A549 treated with AZD9567 at 1 μM for 4 hours (cell line): ENCODE data around the gene OR52I1. TPM values are rescaled to one million over a fixed set of nuclear protein-coding genes. Genes with fewer than 3 reads are reported as not detected.

Source experiments
- total RNA-seq: library from RNA; stranded (reverse); fragments of 200-300 nt; extraction: Qiagen RNA extraction; gene quantifications from 5 replicates; pipeline ENCODE4 v1.2.3, GENCODE V29; 2022; ENCODE audit not compliant: insufficient read depth

The OR52I1 gene
- not detected in 5 replicates for total RNA-seq

GRCh38 chr11:4593739-4594138 is at the start of gene OR52I1:
TSS of gene OR52I1 (plus strand) at chr11:4594039. CDS start at chr11:4594039, 0 bp downstream.

GRCh38 chr11:4544891-4545290 is 48.9 kb upstream of the OR52I1 start, which contains the start of gene OR52M1:
TSS of gene OR52M1 (plus strand) at chr11:4545191. CDS start at chr11:4545191, 0 bp downstream.

GRCh38 chr11:4581443-4581842 is 12.4 kb upstream of the OR52I1 start, which contains the start of gene OR52I2:
TSS of gene OR52I2 (plus strand) at chr11:4581743.

GRCh38 chr11:4607781-4608666 is 14.2 kb downstream of the OR52I1 start, which contains the start of gene TRIM68:
TSS of gene TRIM68 (minus strand) at chr11:4608231. CDS start at chr11:4605504, 2,727 bp downstream.

GRCh38 chr11:4636962-4637661 is 43.3 kb downstream of the OR52I1 start, which contains the start of gene OR51D1:
TSS of gene OR51D1 (plus strand) at chr11:4637477. CDS start at chr11:4639791, 2,314 bp downstream.

GRCh38 chr11:4643682-4644081 is 49.8 kb downstream of the OR52I1 start, which contains the start of gene OR51E1:
TSS of gene OR51E1 (plus strand) at chr11:4643982. CDS start at chr11:4652527, 8,545 bp downstream.

Other genes with a start within 250 kb of the OR52I1 start
- not detected in 5 replicates for gene OR52B4, start 225.7 kb upstream of the OR52I1 start, total RNA-seq
- 19.6 to 24.6 TPM (median 22.0 TPM) in 5 replicates for gene TRIM21, start 200.3 kb upstream of the OR52I1 start, total RNA-seq
- not detected in 5 replicates for gene OR52K2, start 144.7 kb upstream of the OR52I1 start, total RNA-seq
- gene OR52K1, start 111.4 kb upstream of the OR52I1 start, total RNA-seq, result not detected in 5 replicates
- not detected in 5 replicates for gene OR52M1, start 48.8 kb upstream of the OR52I1 start, total RNA-seq
- gene OR52I2, start 12.3 kb upstream of the OR52I1 start, total RNA-seq, result not detected in 5 replicates
- 8.5 to 10.6 TPM (median 9.7 TPM) in 5 replicates for gene TRIM68, start 14.2 kb downstream of the OR52I1 start, total RNA-seq
- not detected in 5 replicates for gene OR51D1, start 43.4 kb downstream of the OR52I1 start, total RNA-seq
- gene OR51E1, start 49.9 kb downstream of the OR52I1 start, total RNA-seq, result not detected in 5 replicates
- gene OR51E2, start 103.8 kb downstream of the OR52I1 start, total RNA-seq, result not detected in 5 replicates
- gene MMP26, start 110.7 kb downstream of the OR52I1 start, total RNA-seq, result not detected in 5 replicates
- gene OR51F1, start 175.9 kb downstream of the OR52I1 start, total RNA-seq, result not detected in 5 replicates
- gene OR52R1, start 210.3 kb downstream of the OR52I1 start, total RNA-seq, result not detected in 5 replicates
- not detected in 5 replicates for gene OR51F2, start 227.3 kb downstream of the OR52I1 start, total RNA-seq